B cell (primary cell): ENCODE measurements around the gene SFXN5. TPM values are rescaled to one million over a fixed set of nuclear protein-coding genes. Genes with fewer than 3 reads are reported as not detected.

Experiments
- ATAC-seq: fragments of 200-7000 bp; cut with Tn5 transposase; one replicate; pipeline ENCODE4 v1.10.0; 2021; ENCODE audit warnings: low read depth, mild to moderate bottlenecking, moderate number of reproducible peaks, moderate library complexity
- CTCF ChIA-PET: fragments of 350-600 bp; sonication (Branson Sonifier 250); formaldehyde crosslinking; loops from one replicate; lab custom pipeline; 2021; ENCODE audit warnings: antibody characterized with exemption, inconsistent platforms; lab: Charles Lee
- POLR2A ChIA-PET: fragments of 350-600 bp; sonication (Branson Sonifier 250); formaldehyde crosslinking; loops from one replicate; lab custom pipeline; 2021; ENCODE audit warnings: antibody characterized with exemption; lab: Charles Lee
- DNase-seq: peaks from one replicate; pipeline ENCODE4 v3.0.0; 2013
- H2AFZ ChIP-seq: 2 replicates; pipeline ENCODE4 v1.6.1; 2012; ENCODE audit warnings: mild to moderate bottlenecking, low read depth, low read length; ENCODE audit not compliant: insufficient read depth, poor library complexity, severe bottlenecking
- H3K27ac ChIP-seq, 2 donors: 1 replicate in 1 of 2; 2 replicates in 1 of 2; pipeline ENCODE4 v1.5.1; 2012 to 2013; ENCODE audit warnings: low read length in 2 of 2, mild to moderate bottlenecking in 2 of 2, moderate library complexity in 1 of 2
- H3K27me3 ChIP-seq, 4 experiments: fragments of 200-600 bp in 1 of 4; sonication (generic) in 1 of 4; replicated peaks in 1 of 4; 1 replicate in 2 of 4; 2 replicates in 2 of 4; pipeline versions ENCODE4 v1.6.1 to v1.7.0; 2013 to 2016; ENCODE audit warnings: low read length in 3 of 4, mild to moderate bottlenecking in 2 of 4, mixed read lengths in 1 of 4, moderate library complexity in 1 of 4; ENCODE audit not compliant: insufficient read depth in 4 of 4, control insufficient read depth in 3 of 4; ENCODE audit errors: control extremely low read depth in 1 of 4
- H3K36me3 ChIP-seq, 2 experiments: replicated peaks in 1 of 2; 1 replicate in 1 of 2; 2 replicates in 1 of 2; pipeline versions ENCODE4 v1.6.1 to v1.7.1; 2013; ENCODE audit warnings: low read length in 1 of 2; ENCODE audit not compliant: insufficient read depth in 2 of 2, control insufficient read depth in 1 of 2; ENCODE audit errors: control extremely low read depth in 1 of 2, extremely low read depth in 1 of 2
- H3K4me1 ChIP-seq, 2 donors: fragments of 200-600 bp in 1 of 2; sonication (generic) in 1 of 2; 1 replicate in 1 of 2; 2 replicates in 1 of 2; pipeline versions ENCODE4 v1.5.1 to v1.6.1; 2013 to 2017; ENCODE audit warnings: low read length in 2 of 2; ENCODE audit not compliant: control insufficient read depth in 2 of 2, insufficient read depth in 2 of 2
- H3K4me2 ChIP-seq: replicated peaks from 2 replicates; pipeline ENCODE3; 2012; ENCODE audit warnings: mild to moderate bottlenecking, low read depth, low read length; ENCODE audit not compliant: poor library complexity, severe bottlenecking
- H3K4me3 ChIP-seq, 5 experiments: fragments of 200-600 bp in 1 of 5; sonication (generic) in 1 of 5; 1 replicate in 3 of 5; 2 replicates in 2 of 5; pipeline versions ENCODE4 v1.5.1 to v1.7.0; 2011 to 2016; ENCODE audit warnings: low read length in 4 of 5, mild to moderate bottlenecking in 4 of 5, low read depth in 2 of 5, control low read depth in 1 of 5, moderate library complexity in 1 of 5; ENCODE audit not compliant: insufficient read depth in 1 of 5; ENCODE audit errors: control extremely low read depth in 1 of 5, extremely low read depth in 1 of 5
- H3K79me2 ChIP-seq: fragments of 200-600 bp; sonication (generic); one replicate; pipeline ENCODE4 v1.6.0; 2016; ENCODE audit warnings: low read length; ENCODE audit not compliant: control insufficient read depth, insufficient read depth
- H3K9ac ChIP-seq: fragments of 200-600 bp; sonication (generic); 2 replicates; pipeline ENCODE4 v1.6.1; 2017; ENCODE audit warnings: mild to moderate bottlenecking, low read length, moderate library complexity
- H3K9me3 ChIP-seq, 3 donors: one replicate each; pipeline versions ENCODE4 v1.6.1 to v1.7.1; 2013; ENCODE audit warnings: low read length in 2 of 3; ENCODE audit not compliant: control insufficient read depth in 2 of 3, insufficient read depth in 1 of 3; ENCODE audit errors: control extremely low read depth in 1 of 3
- H4K20me1 ChIP-seq: 2 replicates; pipeline ENCODE4 v1.6.0; 2012; ENCODE audit warnings: mild to moderate bottlenecking, low read length; ENCODE audit not compliant: insufficient read depth, control insufficient read depth, poor library complexity, severe bottlenecking
- H3K27ac Mint-ChIP-seq: one replicate; pipeline ENCODE4 v1.8.0; 2021; ENCODE audit warnings: mixed read lengths
- H3K27me3 Mint-ChIP-seq: one replicate; pipeline ENCODE4 v1.8.0; 2021; ENCODE audit warnings: mixed read lengths
- H3K4me1 Mint-ChIP-seq: one replicate; pipeline ENCODE4 v1.8.0; 2021; ENCODE audit warnings: mixed read lengths
- H3K4me3 Mint-ChIP-seq: one replicate; pipeline ENCODE4 v1.8.0; 2021; ENCODE audit warnings: mixed read lengths
- H3K9me3 Mint-ChIP-seq: one replicate; pipeline ENCODE4 v1.8.0; 2022; ENCODE audit warnings: mixed read lengths; ENCODE audit not compliant: insufficient read depth
- CTCF ChIP-seq: fragments of 200-600 bp; IDR thresholded peaks from one replicate; pipeline ENCODE4 v1.8.0; 2022; ENCODE audit warnings: antibody characterized with exemption, mild to moderate bottlenecking
- EZH2 ChIP-seq: IDR thresholded peaks from 2 replicates; pipeline ENCODE4 v1.6.1; 2012; ENCODE audit warnings: borderline replicate concordance, low read depth, mild to moderate bottlenecking, moderate library complexity, low read length; ENCODE audit not compliant: insufficient read depth, poor library complexity, severe bottlenecking
- WGBS: methylation state at CpG from one replicate; pipeline ENCODE4 v1.1.5; 2013; ENCODE audit warnings: missing lambda C conversion rate; ENCODE audit not compliant: insufficient coverage; 5-methylcytosine and 5-hydroxymethylcytosine counted together
- intact Hi-C: fragments of 100-400 bp; cut with micrococcal nuclease; formaldehyde crosslinking; loops from one replicate; pipeline ENCODE4 v1.10.0; 2022
- polyA plus RNA-seq: library from polyadenylated mRNA; depleted of rRNA; stranded (reverse); fragments of >200 nt; gene quantifications from 2 replicates; pipeline ENCODE4 v1.2.3, GENCODE V29; 2012
- total RNA-seq, 2 donors: library from RNA; stranded (reverse); fragments of 120-200 nt in 1 of 2; gene quantifications; 1 replicate in 1 of 2; 2 replicates in 1 of 2; pipeline versions ENCODE4 v1.2.3 to v1.2.4, GENCODE V29; 2013 to 2022

Gene SFXN5
- total and polyA plus RNA-seq, 2 donors (not counting 1 experiment from before 2014, with no cell fraction given): 8.0 to 16.9 TPM

GRCh38 chr2:72924353-72925240 lies 146.9 kb downstream of the SFXN5 start:
- Histone ChIP-seq H3K9me3 (peaks cover 0 to 35% (median 0%) of the 10 kb centered on the region in 3 donors), H3K4me3 (no peak overlapping the region), H3K27ac (no peak overlapping the region), H3K79me2 (no peaks in the 10 kb centered on the region), H3K4me2 (peak overlapping the region; percentile 23), H3K27me3 (peaks cover 0 to 82% (median 76%) of the 10 kb centered on the region in 4 experiments), H2AFZ (no peak overlapping the region), H3K9ac (no peak overlapping the region), H3K4me1 (peaks cover 31 to 46% of the 10 kb centered on the region in 2 donors), H3K36me3 (no peaks in the 10 kb centered on the region), H4K20me1 (no peaks in the 10 kb centered on the region)
- Mint-ChIP-seq H3K9me3 (no peaks in the 10 kb centered on the region), H3K27ac (no peak overlapping the region), H3K4me3 (no peak overlapping the region), H3K4me1 (peaks cover 12% of the 10 kb centered on the region), H3K27me3 (peaks cover 45% of the 10 kb centered on the region)
- DNase-seq (peak; percentile 27), ATAC-seq (no peak)
- TF ChIP-seq EZH2: no peak
- no peak for TF ChIP-seq CTCF
- CTCF ChIA-PET: interaction anchor here (0.6 kb wide), 1 partner anchor 15 kb away, joined by 3 read pairs; no protein-coding TSS in a partner anchor
- intact Hi-C loops: no loop called here
- WGBS: 4% methylated on average over 61 of the region's 61 CpGs
- POLR2A ChIA-PET: no interaction called here

- Histone ChIP-seq H4K20me1 (no peaks in the 10 kb centered on the region), H3K4me3 (no peak overlapping the region), H3K4me2 (peak overlapping the region; percentile 23), H3K4me1 (peaks cover 32 to 50% of the 10 kb centered on the region in 2 donors), H3K27ac (no peak overlapping the region), H3K79me2 (no peaks in the 10 kb centered on the region), H3K9me3 (peaks cover 0 to 36% (median 0%) of the 10 kb centered on the region in 3 donors), H3K27me3 (peaks cover 0 to 84% (median 81%) of the 10 kb centered on the region in 4 experiments), H3K9ac (no peak overlapping the region), H2AFZ (no peak overlapping the region), H3K36me3 (no peaks in the 10 kb centered on the region)
- DNase-seq: peak; percentile 29
- Mint-ChIP-seq H3K27ac (no peak overlapping the region), H3K4me3 (no peak overlapping the region), H3K9me3 (no peaks in the 10 kb centered on the region), H3K27me3 (peaks cover 52% of the 10 kb centered on the region), H3K4me1 (peaks cover 16% of the 10 kb centered on the region)
- POLR2A ChIA-PET: no interaction called here
- CTCF ChIA-PET: no interaction called here
- WGBS: 7% methylated on average over 35 of the region's 36 CpGs
- intact Hi-C loops: no loop called here
- ATAC-seq: no peak
- TF ChIP-seq CTCF (no peak), EZH2 (no peak)
Observed at GRCh38 chr2:72923833-72924352, 147.6 kb downstream of the SFXN5 start.
